Breast epithelium (tissue), 4 donors: ENCODE measurements around the gene SPIN1. TPM values are rescaled to one million over a fixed set of nuclear protein-coding genes. Genes with fewer than 3 reads are reported as not detected.

Experiments
- DNase-seq, 2 donors: peaks; one replicate each; pipeline ENCODE4 v3.0.0-alpha.2; 2019; ENCODE audit warnings: low spot score in 2 of 2
- H3K27ac ChIP-seq, 2 donors: fragments of 200-600 bp; sonication (generic) in 1 of 2; one replicate each; pipeline ENCODE4 v1.5.1; 2016 to 2019; ENCODE audit warnings: mild to moderate bottlenecking in 1 of 2
- H3K27me3 ChIP-seq, 2 donors: fragments of 200-600 bp; sonication (generic) in 1 of 2; one replicate each; pipeline versions ENCODE4 v1.5.1 to v1.6.0; 2017 to 2019; ENCODE audit warnings: control low read depth in 1 of 2, mild to moderate bottlenecking in 1 of 2
- H3K36me3 ChIP-seq: fragments of 200-600 bp; one replicate; pipeline ENCODE4 v1.5.1; 2019
- H3K4me1 ChIP-seq, 2 donors: fragments of 200-600 bp; sonication (generic); one replicate each; pipeline ENCODE4 v1.5.1; 2016 to 2019; ENCODE audit warnings: control low read depth in 1 of 2
- H3K4me3 ChIP-seq, 3 donors: fragments of 200-600 bp; sonication (generic); 1 replicate in 2 of 3; 2 replicates in 1 of 3; pipeline ENCODE4 v1.5.1; 2016 to 2019; ENCODE audit warnings: mild to moderate bottlenecking in 3 of 3, moderate library complexity in 2 of 3
- H3K9me3 ChIP-seq, 2 donors: fragments of 200-600 bp; sonication (generic) in 1 of 2; one replicate each; pipeline ENCODE4 v1.5.1; 2016 to 2019; ENCODE audit warnings: control low read depth in 1 of 2
- CTCF ChIP-seq, 3 donors: fragments of 450-650 bp; IDR thresholded peaks; one replicate each; pipeline ENCODE4 v1.5.1; 2016 to 2017; ENCODE audit warnings: antibody characterized with exemption in 3 of 3, mild to moderate bottlenecking in 3 of 3, moderate library complexity in 3 of 3
- POLR2A ChIP-seq: fragments of 450-650 bp; IDR thresholded peaks from one replicate; pipeline ENCODE4 v1.6.1; 2016; ENCODE audit warnings: antibody characterized with exemption, mild to moderate bottlenecking, moderate library complexity
- POLR2AphosphoS5 ChIP-seq, 3 donors: sonication (generic); formaldehyde crosslinking; IDR thresholded peaks; one replicate each; pipeline ENCODE4 v1.6.1; 2017; ENCODE audit warnings: antibody characterized with exemption in 3 of 3
- intact Hi-C: fragments of 100-400 bp; cut with DNase I; formaldehyde crosslinking; loops from one replicate; pipeline ENCODE4 v1.15.1; 2023; ENCODE audit warnings: low total_unique reads
- total RNA-seq, 3 donors: library from RNA; depleted of rRNA; stranded (reverse); fragments of >200 nt; gene quantifications; one replicate each; pipeline ENCODE4 v1.1.0, GENCODE V29; 2016

SPIN1 gene
- total RNA-seq, 3 donors from 2014 or later = 71.8 to 125 (median 103) TPM

GRCh38 chr9:88441301-88442007 is 53.2 kb downstream of the SPIN1 start:
- intact Hi-C loops = no loop called here
- DNase-seq = no peak
- Histone ChIP-seq H3K4me3 (no peak overlapping the region), H3K36me3 (no peaks in the 10 kb centered on the region), H3K9me3 (no peaks in the 10 kb centered on the region), H3K4me1 (no peaks in the 10 kb centered on the region), H3K27me3 (no peaks in the 10 kb centered on the region), H3K27ac (no peak overlapping the region)
- no peak for TF ChIP-seq POLR2A
- TF ChIP-seq CTCF (IDR thresholded peaks at IDR 0.05) = no peak
- no peak for TF ChIP-seq POLR2AphosphoS5 (IDR thresholded peaks at IDR 0.05)

- DNase-seq = no peak
- intact Hi-C loops = no loop called here
- no peak overlapping the region for H3K27ac ChIP-seq
- no peak for TF ChIP-seq POLR2AphosphoS5 (IDR thresholded peaks at IDR 0.05)
- no peak for TF ChIP-seq CTCF (IDR thresholded peaks at IDR 0.05)
- no peak for TF ChIP-seq POLR2A
- no peaks in the 10 kb centered on the region for H3K4me1 ChIP-seq
- no peaks in the 10 kb centered on the region for H3K27me3 ChIP-seq
- H3K4me3 ChIP-seq = no peak overlapping the region
- no peaks in the 10 kb centered on the region for H3K9me3 ChIP-seq
- H3K36me3 ChIP-seq = no peaks in the 10 kb centered on the region
Measured at GRCh38 chr9:88443480-88444113, 55.4 kb downstream of the SPIN1 start.

- no peak overlapping the region for H3K27ac ChIP-seq
- DNase-seq = no peak
- intact Hi-C loops = no loop called here
- TF ChIP-seq POLR2AphosphoS5 (IDR thresholded peaks at IDR 0.05) = no peak
- no peak for TF ChIP-seq CTCF (IDR thresholded peaks at IDR 0.05)
- no peak for TF ChIP-seq POLR2A
- no peaks in the 10 kb centered on the region for H3K4me1 ChIP-seq
- no peaks in the 10 kb centered on the region for H3K27me3 ChIP-seq
- H3K9me3 ChIP-seq = no peaks in the 10 kb centered on the region
- H3K4me3 ChIP-seq = no peak overlapping the region
- peaks cover 3% of the 10 kb centered on the region for H3K36me3 ChIP-seq
Measured at GRCh38 chr9:88446728-88447127, 58.5 kb downstream of the SPIN1 start.

GRCh38 chr9:88447431-88447830 is 59.2 kb downstream of the SPIN1 start:
- intact Hi-C loops = no loop called here
- DNase-seq = no peak
- H3K27me3 ChIP-seq = no peaks in the 10 kb centered on the region
- TF ChIP-seq CTCF (IDR thresholded peaks at IDR 0.05) = no peak
- no peak for TF ChIP-seq POLR2A
- H3K9me3 ChIP-seq = no peaks in the 10 kb centered on the region
- H3K36me3 ChIP-seq = peaks cover 3% of the 10 kb centered on the region
- H3K27ac ChIP-seq = no peak overlapping the region
- H3K4me3 ChIP-seq = no peak overlapping the region
- H3K4me1 ChIP-seq = no peaks in the 10 kb centered on the region

- peaks cover 3% of the 10 kb centered on the region for H3K36me3 ChIP-seq
- intact Hi-C loops = no loop called here
- H3K4me3 ChIP-seq = no peak overlapping the region
- no peak for DNase-seq
- H3K9me3 ChIP-seq = no peaks in the 10 kb centered on the region
- TF ChIP-seq CTCF (IDR thresholded peaks at IDR 0.05) (no peak), POLR2AphosphoS5 (IDR thresholded peaks at IDR 0.05) (no peak), POLR2A (no peak)
- H3K4me1 ChIP-seq = no peaks in the 10 kb centered on the region
- H3K27ac ChIP-seq = no peak overlapping the region
- no peaks in the 10 kb centered on the region for H3K27me3 ChIP-seq
Measured at GRCh38 chr9:88451160-88451559, 62.9 kb downstream of the SPIN1 start.
